Natural killer cell (primary cell): Measurements from ENCODE around the gene IKZF2. TPM values are rescaled to one million over a fixed set of nuclear protein-coding genes. Genes with fewer than 3 reads are reported as not detected.
A peak's percentile ranks its signal among the peaks of the same experiment; 100 is the strongest.

Experiments
- ATAC-seq, 3 donors: fragments of 150-1000 bp in 2 of 3; fragments of 200-7000 bp in 1 of 3; cut with Tn5 transposase; 1 replicate in 1 of 3; 2 replicates in 2 of 3; pipeline ENCODE4 v1.10.0; 2021; ENCODE audit warnings: mild to moderate bottlenecking in 2 of 3, moderate library complexity in 2 of 3
- DNase-seq, 2 donors: peaks; one replicate each; pipeline versions ENCODE4 v3.0.0 to v3.0.0-alpha.2; 2013 to 2021; ENCODE audit warnings: mixed read lengths in 1 of 2
- H3K27ac ChIP-seq: one replicate; pipeline ENCODE4 v1.5.1; 2013; ENCODE audit warnings: mild to moderate bottlenecking, low read length
- H3K27me3 ChIP-seq: one replicate; pipeline ENCODE4 v1.6.1; 2013; ENCODE audit warnings: low read length; ENCODE audit not compliant: control insufficient read depth, insufficient read depth
- H3K36me3 ChIP-seq: one replicate; pipeline ENCODE4 v1.6.1; 2013; ENCODE audit warnings: low read length; ENCODE audit not compliant: control insufficient read depth, insufficient read depth
- H3K4me1 ChIP-seq: one replicate; pipeline ENCODE4 v1.6.1; 2013; ENCODE audit warnings: low read length; ENCODE audit not compliant: control insufficient read depth, insufficient read depth
- H3K4me3 ChIP-seq: one replicate; pipeline ENCODE4 v1.5.1; 2013; ENCODE audit warnings: low read length
- H3K9me3 ChIP-seq: one replicate; pipeline ENCODE4 v1.6.1; 2013; ENCODE audit warnings: low read length; ENCODE audit not compliant: control insufficient read depth, insufficient read depth
- H3K27ac Mint-ChIP-seq, 2 donors: one replicate each; pipeline ENCODE4 v1.8.0; 2022; ENCODE audit warnings: mild to moderate bottlenecking in 2 of 2, mixed read lengths in 2 of 2, moderate library complexity in 1 of 2
- H3K27me3 Mint-ChIP-seq, 2 donors: one replicate each; pipeline ENCODE4 v1.8.0; 2022; ENCODE audit warnings: low read depth in 2 of 2, mixed read lengths in 2 of 2
- H3K36me3 Mint-ChIP-seq: one replicate; pipeline ENCODE4 v1.8.0; 2022; ENCODE audit warnings: mixed read lengths
- H3K4me1 Mint-ChIP-seq, 2 donors: one replicate each; pipeline ENCODE4 v1.8.0; 2022; ENCODE audit warnings: mixed read lengths in 2 of 2
- H3K4me3 Mint-ChIP-seq: one replicate; pipeline ENCODE4 v1.8.0; 2022; ENCODE audit warnings: mild to moderate bottlenecking, moderate library complexity, mixed read lengths
- H3K9me3 Mint-ChIP-seq, 2 donors: one replicate each; pipeline ENCODE4 v1.8.0; 2022; ENCODE audit warnings: mixed read lengths in 2 of 2
- WGBS: methylation state at CpG from one replicate; pipeline ENCODE4 v1.1.7; 2013; ENCODE audit warnings: missing lambda C conversion rate; ENCODE audit not compliant: insufficient coverage; 5-methylcytosine and 5-hydroxymethylcytosine counted together
- intact Hi-C: fragments of 100-400 bp; cut with micrococcal nuclease; formaldehyde crosslinking; loops from one replicate; pipeline ENCODE4 v1.14.2; 2022
- total RNA-seq, 4 donors: library from RNA; stranded (reverse); fragments of 120-200 nt in 1 of 4; gene quantifications; one replicate each; pipeline versions ENCODE4 v1.2.3 to v1.2.4, GENCODE V29; 2013 to 2022
- TF ChIP-seq, protein P1 (sequence below): fragments of 200-600 bp; IDR thresholded peaks from one replicate; pipeline ENCODE4 v1.8.0; 2022; ENCODE audit warnings: antibody characterized with exemption

The IKZF2 gene
- total RNA-seq, 3 donors from 2014 or later (not counting 1 experiment from before 2014, with no cell fraction given), result 74.4 to 162 (median 133) TPM

DNA sequence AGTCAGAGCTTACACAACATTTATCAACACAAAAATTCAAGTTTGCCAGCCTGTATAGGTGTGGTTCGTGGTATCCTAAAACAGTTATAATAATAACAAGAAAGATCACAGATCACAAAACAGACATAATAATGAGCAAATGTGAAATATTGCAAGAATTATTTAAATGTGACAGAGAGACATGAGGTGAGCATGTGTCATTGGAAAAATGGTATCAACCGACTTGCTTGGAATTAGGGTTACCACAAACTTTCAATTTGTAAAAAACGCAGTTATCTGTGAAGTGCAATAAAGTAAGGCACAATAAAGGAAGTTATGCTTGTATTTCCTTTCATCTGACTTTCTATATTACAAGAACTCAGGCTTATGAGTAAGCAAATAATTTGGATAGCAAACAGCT, 116.8 kb downstream of the IKZF2 start:
- peaks cover 9% of the 10 kb centered on the region for H3K36me3 Mint-ChIP-seq
- no peaks in the 10 kb centered on the region for H3K27me3 Mint-ChIP-seq
- H3K4me3 Mint-ChIP-seq, result peak overlapping the region; percentile 77
- ATAC-seq (peak in 1 of 3 donors; percentile 35), DNase-seq (no peak)
- H3K4me1 Mint-ChIP-seq, result peaks cover 60 to 63% of the 10 kb centered on the region in 2 donors
- no peaks in the 10 kb centered on the region for H3K9me3 Mint-ChIP-seq
- Histone ChIP-seq H3K4me3 (no peak overlapping the region), H3K27ac (peak overlapping the region; percentile 60), H3K27me3 (no peaks in the 10 kb centered on the region), H3K36me3 (no peaks in the 10 kb centered on the region), H3K9me3 (no peaks in the 10 kb centered on the region), H3K4me1 (peaks cover 19% of the 10 kb centered on the region)
- intact Hi-C loops, result no loop called here
- TF ChIP-seq, protein P1, sequence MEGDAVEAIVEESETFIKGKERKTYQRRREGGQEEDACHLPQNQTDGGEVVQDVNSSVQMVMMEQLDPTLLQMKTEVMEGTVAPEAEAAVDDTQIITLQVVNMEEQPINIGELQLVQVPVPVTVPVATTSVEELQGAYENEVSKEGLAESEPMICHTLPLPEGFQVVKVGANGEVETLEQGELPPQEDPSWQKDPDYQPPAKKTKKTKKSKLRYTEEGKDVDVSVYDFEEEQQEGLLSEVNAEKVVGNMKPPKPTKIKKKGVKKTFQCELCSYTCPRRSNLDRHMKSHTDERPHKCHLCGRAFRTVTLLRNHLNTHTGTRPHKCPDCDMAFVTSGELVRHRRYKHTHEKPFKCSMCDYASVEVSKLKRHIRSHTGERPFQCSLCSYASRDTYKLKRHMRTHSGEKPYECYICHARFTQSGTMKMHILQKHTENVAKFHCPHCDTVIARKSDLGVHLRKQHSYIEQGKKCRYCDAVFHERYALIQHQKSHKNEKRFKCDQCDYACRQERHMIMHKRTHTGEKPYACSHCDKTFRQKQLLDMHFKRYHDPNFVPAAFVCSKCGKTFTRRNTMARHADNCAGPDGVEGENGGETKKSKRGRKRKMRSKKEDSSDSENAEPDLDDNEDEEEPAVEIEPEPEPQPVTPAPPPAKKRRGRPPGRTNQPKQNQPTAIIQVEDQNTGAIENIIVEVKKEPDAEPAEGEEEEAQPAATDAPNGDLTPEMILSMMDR, result no peak
- peak overlapping the region; percentile 86 to 94 for H3K27ac Mint-ChIP-seq
- WGBS, result 0% methylated on average over 1 of the region's 3 CpGs

DNA sequence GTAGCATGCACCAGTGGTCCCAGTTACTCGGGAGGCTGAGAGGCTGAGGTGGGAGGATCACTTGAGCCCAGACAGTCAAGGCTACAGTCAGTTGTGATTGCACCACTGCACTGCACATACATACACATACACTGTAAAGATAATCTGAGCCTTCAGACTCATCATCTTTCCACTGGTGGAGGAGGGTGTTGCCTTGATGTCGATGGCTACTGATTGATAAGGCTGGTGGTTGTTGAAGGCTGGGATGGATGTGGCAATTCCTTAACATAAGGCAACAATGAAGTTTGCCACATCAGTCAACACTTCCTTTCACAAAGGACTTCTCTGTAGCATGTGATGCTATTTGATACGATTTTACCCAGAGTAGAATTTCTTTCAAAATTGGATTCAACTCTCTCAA, 118.8 kb downstream of the IKZF2 start:
- no peak for DNase-seq
- H3K4me3 ChIP-seq, result no peak overlapping the region
- TF ChIP-seq, protein P1, result no peak
- H3K27ac Mint-ChIP-seq, result peak overlapping the region; percentile 86 to 94
- peak in 1 of 3 donors; percentile 44 for ATAC-seq
- peaks cover 49 to 53% of the 10 kb centered on the region in 2 donors for H3K4me1 Mint-ChIP-seq
- no peaks in the 10 kb centered on the region for H3K36me3 ChIP-seq
- H3K9me3 ChIP-seq, result no peaks in the 10 kb centered on the region
- H3K27me3 Mint-ChIP-seq, result no peaks in the 10 kb centered on the region
- H3K4me3 Mint-ChIP-seq, result no peak overlapping the region
- H3K4me1 ChIP-seq, result peaks cover 12% of the 10 kb centered on the region
- peaks cover 9% of the 10 kb centered on the region for H3K36me3 Mint-ChIP-seq
- intact Hi-C loops, result no loop called here
- no peak overlapping the region for H3K27ac ChIP-seq
- H3K27me3 ChIP-seq, result no peaks in the 10 kb centered on the region
- WGBS, result 88% methylated on average over 1 of the region's 3 CpGs
- no peaks in the 10 kb centered on the region for H3K9me3 Mint-ChIP-seq

DNA sequence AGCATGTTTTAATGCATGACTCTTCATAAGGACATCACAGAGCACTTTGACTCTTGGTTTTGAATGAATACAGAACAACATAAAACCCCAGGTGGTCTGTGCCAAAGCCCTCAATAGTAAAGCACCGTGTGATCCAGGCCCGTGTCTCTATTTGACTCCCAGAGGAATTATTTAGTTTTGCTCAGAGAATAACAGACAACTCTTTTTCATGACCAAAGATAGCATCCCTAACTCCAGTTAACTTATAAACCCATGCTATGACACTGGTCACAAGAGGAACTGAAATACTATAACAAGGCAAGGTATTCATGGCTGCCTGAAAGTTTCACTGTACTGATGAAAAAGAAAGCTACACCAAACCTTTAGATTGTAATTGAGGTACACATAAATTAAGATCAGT, 128.4 kb downstream of the IKZF2 start:
- no peaks in the 10 kb centered on the region for H3K27me3 Mint-ChIP-seq
- H3K27me3 ChIP-seq, result no peaks in the 10 kb centered on the region
- DNase-seq (no peak), ATAC-seq (no peak)
- peaks cover 17 to 32% of the 10 kb centered on the region in 2 donors for H3K4me1 Mint-ChIP-seq
- intact Hi-C loops, result no loop called here
- 76% methylated on average over 2 of the region's 2 CpGs for WGBS
- H3K27ac Mint-ChIP-seq, result peak overlapping the region; percentile 65 to 78
- peak overlapping the region; percentile 60 for H3K27ac ChIP-seq
- no peak overlapping the region for H3K4me3 Mint-ChIP-seq
- peaks cover 6% of the 10 kb centered on the region for H3K4me1 ChIP-seq
- peaks cover 7% of the 10 kb centered on the region for H3K36me3 Mint-ChIP-seq
- no peaks in the 10 kb centered on the region for H3K9me3 ChIP-seq
- no peaks in the 10 kb centered on the region for H3K9me3 Mint-ChIP-seq
- H3K4me3 ChIP-seq, result no peak overlapping the region
- H3K36me3 ChIP-seq, result peaks cover 16% of the 10 kb centered on the region
- TF ChIP-seq, protein P1, result no peak
